Activated naive CD8-positive, alpha-beta T cell treated with anti-CD3 and anti-CD28 coated beads, Interleukin-2, amount 50 U/mL, for 24 hours (primary cell): Measurements from ENCODE around the gene KIF26B.

Source experiments
- ATAC-seq: fragments of 150-1000 bp; cut with Tn5 transposase; one replicate; pipeline ENCODE4 v1.10.0; 2021
- DNase-seq: peaks from one replicate; pipeline ENCODE4 v3.0.0; 2021
- H3K27ac Mint-ChIP-seq: one replicate; pipeline ENCODE4 v1.8.0; 2021; ENCODE audit warnings: mild to moderate bottlenecking, mixed read lengths
- H3K27me3 Mint-ChIP-seq: one replicate; pipeline ENCODE4 v1.8.0; 2021; ENCODE audit warnings: mixed read lengths
- H3K36me3 Mint-ChIP-seq: one replicate; pipeline ENCODE4 v1.8.0; 2021; ENCODE audit warnings: low read depth, mixed read lengths
- H3K4me1 Mint-ChIP-seq: one replicate; pipeline ENCODE4 v1.8.0; 2021; ENCODE audit warnings: mixed read lengths
- H3K4me3 Mint-ChIP-seq: one replicate; pipeline ENCODE4 v1.8.0; 2021; ENCODE audit warnings: mild to moderate bottlenecking, moderate library complexity, mixed read lengths
- H3K9me3 Mint-ChIP-seq: one replicate; pipeline ENCODE4 v1.8.0; 2021; ENCODE audit warnings: mixed read lengths

Gene KIF26B

GRCh38 chr1:245448975-245449431, 294.2 kb downstream of the KIF26B start:
- Mint-ChIP-seq H3K27ac (no peak overlapping the region), H3K27me3 (peaks cover 3% of the 10 kb centered on the region), H3K4me3 (no peak overlapping the region), H3K4me1 (no peaks in the 10 kb centered on the region), H3K36me3 (no peaks in the 10 kb centered on the region), H3K9me3 (no peaks in the 10 kb centered on the region)
- ATAC-seq (no peak), DNase-seq (no peak)

GRCh38 chr1:245453541-245453940, 298.8 kb downstream of the KIF26B start:
- Mint-ChIP-seq H3K27ac (no peak overlapping the region), H3K4me3 (no peak overlapping the region), H3K36me3 (no peaks in the 10 kb centered on the region), H3K27me3 (peaks cover 3% of the 10 kb centered on the region), H3K4me1 (no peaks in the 10 kb centered on the region), H3K9me3 (no peaks in the 10 kb centered on the region)
- ATAC-seq (no peak), DNase-seq (no peak)

GRCh38 chr1:245454051-245454450, 299.3 kb downstream of the KIF26B start:
- DNase-seq (no peak), ATAC-seq (no peak)
- Mint-ChIP-seq H3K9me3 (no peaks in the 10 kb centered on the region), H3K36me3 (no peaks in the 10 kb centered on the region), H3K4me3 (no peak overlapping the region), H3K27ac (no peak overlapping the region), H3K4me1 (no peaks in the 10 kb centered on the region), H3K27me3 (peaks cover 3% of the 10 kb centered on the region)

GRCh38 chr1:245457562-245457961, 302.8 kb downstream of the KIF26B start:
- no peak for DNase-seq
- Mint-ChIP-seq H3K27ac (no peak overlapping the region), H3K4me1 (no peaks in the 10 kb centered on the region), H3K36me3 (no peaks in the 10 kb centered on the region), H3K27me3 (no peaks in the 10 kb centered on the region), H3K4me3 (no peak overlapping the region), H3K9me3 (no peaks in the 10 kb centered on the region)
- no peak for ATAC-seq

GRCh38 chr1:245458234-245458633, 303.4 kb downstream of the KIF26B start:
- no peak for ATAC-seq

GRCh38 chr1:245458761-245459174, 304.0 kb downstream of the KIF26B start:
- no peak overlapping the region for H3K4me3 Mint-ChIP-seq
- H3K27me3 Mint-ChIP-seq: no peaks in the 10 kb centered on the region
- H3K27ac Mint-ChIP-seq: no peak overlapping the region
- no peaks in the 10 kb centered on the region for H3K36me3 Mint-ChIP-seq
- H3K9me3 Mint-ChIP-seq: peaks cover under 1% of the 10 kb centered on the region
- H3K4me1 Mint-ChIP-seq: no peaks in the 10 kb centered on the region
- DNase-seq (no peak), ATAC-seq (no peak)

More at GRCh38 chr1:245458234-245458633, 303.4 kb downstream of the KIF26B start:
- H3K36me3 Mint-ChIP-seq: no peaks in the 10 kb centered on the region
- H3K9me3 Mint-ChIP-seq: no peaks in the 10 kb centered on the region
- DNase-seq: no peak
- no peaks in the 10 kb centered on the region for H3K4me1 Mint-ChIP-seq
- H3K27me3 Mint-ChIP-seq: no peaks in the 10 kb centered on the region
- no peak overlapping the region for H3K4me3 Mint-ChIP-seq
- no peak overlapping the region for H3K27ac Mint-ChIP-seq

GRCh38 chr1:245459621-245460020, 304.8 kb downstream of the KIF26B start:
- Mint-ChIP-seq H3K27ac (no peak overlapping the region), H3K27me3 (peaks cover 2% of the 10 kb centered on the region), H3K4me3 (no peak overlapping the region), H3K36me3 (no peaks in the 10 kb centered on the region), H3K4me1 (peaks cover 4% of the 10 kb centered on the region), H3K9me3 (peaks cover 6% of the 10 kb centered on the region)
- DNase-seq (no peak), ATAC-seq (no peak)

- DNase-seq: no peak
- no peaks in the 10 kb centered on the region for H3K36me3 Mint-ChIP-seq
- peaks cover 2% of the 10 kb centered on the region for H3K27me3 Mint-ChIP-seq
- H3K27ac Mint-ChIP-seq: no peak overlapping the region
- H3K9me3 Mint-ChIP-seq: peaks cover 6% of the 10 kb centered on the region
- no peak for ATAC-seq
- no peak overlapping the region for H3K4me3 Mint-ChIP-seq
- peaks cover 4% of the 10 kb centered on the region for H3K4me1 Mint-ChIP-seq
Measured at GRCh38 chr1:245461681-245462080, 306.9 kb downstream of the KIF26B start.

- Mint-ChIP-seq H3K27me3 (peaks cover 2% of the 10 kb centered on the region), H3K36me3 (no peaks in the 10 kb centered on the region), H3K4me1 (peaks cover 4% of the 10 kb centered on the region), H3K27ac (no peak overlapping the region), H3K9me3 (peaks cover 6% of the 10 kb centered on the region), H3K4me3 (no peak overlapping the region)
- DNase-seq (no peak), ATAC-seq (no peak)
Measured at GRCh38 chr1:245462161-245462560, 307.4 kb downstream of the KIF26B start.

- H3K4me3 Mint-ChIP-seq: no peak overlapping the region
- DNase-seq (no peak), ATAC-seq (no peak)
- H3K36me3 Mint-ChIP-seq: no peaks in the 10 kb centered on the region
- peaks cover 2% of the 10 kb centered on the region for H3K27me3 Mint-ChIP-seq
- H3K9me3 Mint-ChIP-seq: peaks cover 6% of the 10 kb centered on the region
- peaks cover 4% of the 10 kb centered on the region for H3K4me1 Mint-ChIP-seq
- no peak overlapping the region for H3K27ac Mint-ChIP-seq
Measured at GRCh38 chr1:245463392-245464165, 308.8 kb downstream of the KIF26B start.

- Mint-ChIP-seq H3K27me3 (peaks cover 2% of the 10 kb centered on the region), H3K27ac (peak overlapping the region; percentile 77), H3K36me3 (no peaks in the 10 kb centered on the region), H3K4me1 (peaks cover 4% of the 10 kb centered on the region), H3K4me3 (no peak overlapping the region), H3K9me3 (peaks cover 6% of the 10 kb centered on the region)
- ATAC-seq (no peak), DNase-seq (no peak)
Measured at GRCh38 chr1:245464290-245464689, 309.5 kb downstream of the KIF26B start.

GRCh38 chr1:245465666-245466065, 310.9 kb downstream of the KIF26B start:
- Mint-ChIP-seq H3K9me3 (peaks cover 6% of the 10 kb centered on the region), H3K4me3 (no peak overlapping the region), H3K4me1 (peaks cover 4% of the 10 kb centered on the region), H3K36me3 (no peaks in the 10 kb centered on the region), H3K27me3 (peaks cover 2% of the 10 kb centered on the region), H3K27ac (no peak overlapping the region)
- DNase-seq (no peak), ATAC-seq (no peak)

- no peak overlapping the region for H3K4me3 Mint-ChIP-seq
- H3K9me3 Mint-ChIP-seq: peaks cover 6% of the 10 kb centered on the region
- no peak overlapping the region for H3K27ac Mint-ChIP-seq
- ATAC-seq (no peak), DNase-seq (no peak)
- H3K36me3 Mint-ChIP-seq: no peaks in the 10 kb centered on the region
- H3K4me1 Mint-ChIP-seq: peaks cover 4% of the 10 kb centered on the region
- H3K27me3 Mint-ChIP-seq: peaks cover 2% of the 10 kb centered on the region
Measured at GRCh38 chr1:245466261-245466660, 311.5 kb downstream of the KIF26B start.

- peaks cover 4% of the 10 kb centered on the region for H3K4me1 Mint-ChIP-seq
- no peak overlapping the region for H3K27ac Mint-ChIP-seq
- peaks cover 2% of the 10 kb centered on the region for H3K27me3 Mint-ChIP-seq
- DNase-seq: no peak
- no peak for ATAC-seq
- peaks cover 6% of the 10 kb centered on the region for H3K9me3 Mint-ChIP-seq
- H3K4me3 Mint-ChIP-seq: no peak overlapping the region
- H3K36me3 Mint-ChIP-seq: no peaks in the 10 kb centered on the region
Measured at GRCh38 chr1:245467804-245468203, 313.0 kb downstream of the KIF26B start.

GRCh38 chr1:245469006-245469405, 314.2 kb downstream of the KIF26B start:
- H3K36me3 Mint-ChIP-seq: no peaks in the 10 kb centered on the region

More at GRCh38 chr1:245469006-245469405, 314.2 kb downstream of the KIF26B start:
- peaks cover 2% of the 10 kb centered on the region for H3K27me3 Mint-ChIP-seq
- H3K4me3 Mint-ChIP-seq: no peak overlapping the region
- no peak for DNase-seq
- H3K4me1 Mint-ChIP-seq: peaks cover 4% of the 10 kb centered on the region
- H3K27ac Mint-ChIP-seq: no peak overlapping the region
- ATAC-seq: no peak
- peaks cover 4% of the 10 kb centered on the region for H3K9me3 Mint-ChIP-seq
